HEK293 (cell line): ENCODE data around the gene NEDD1.

Experiments
- CTCF ChIA-PET: fragments of 350-600 bp; formaldehyde crosslinking; extraction: SDS; loops from one replicate; lab custom pipeline; 2021; ENCODE audit warnings: antibody characterized with exemption; lab: Yijun Ruan, JAX
- POLR2A ChIA-PET: fragments of 300-600 bp; formaldehyde crosslinking; extraction: SDS; loops from one replicate; lab custom pipeline; 2020; ENCODE audit warnings: antibody characterized with exemption, inconsistent platforms; lab: Yijun Ruan, JAX
- H3K27ac ChIP-seq: fragments of 200-500 bp; sonication (Bioruptor generic); 2 replicates; pipeline ENCODE4 v1.5.1; 2014; ENCODE audit warnings: low read depth, low read length, control low read depth, inconsistent platforms; ENCODE audit errors: extremely low read depth
- H3K36me3 ChIP-seq, 2 experiments: fragments of 200-500 bp in 1 of 2; sonication (Bioruptor generic) in 1 of 2; 1 replicate in 1 of 2; 2 replicates in 1 of 2; pipeline ENCODE4 v1.5.1; 2014 to 2017; ENCODE audit warnings: inconsistent platforms in 2 of 2, low read length in 2 of 2; ENCODE audit not compliant: control insufficient read depth in 2 of 2, insufficient read depth in 1 of 2
- H3K4me1 ChIP-seq: fragments of 200-500 bp; sonication (Bioruptor generic); 2 replicates; pipeline ENCODE4 v1.5.1; 2014; ENCODE audit warnings: mild to moderate bottlenecking, low read length, inconsistent platforms; ENCODE audit not compliant: control insufficient read depth, insufficient read depth
- H3K4me3 ChIP-seq: 2 replicates; pipeline ENCODE4 v1.5.1; 2011; ENCODE audit warnings: low read depth, mild to moderate bottlenecking, control low read depth, low read length, moderate library complexity
- H3K9me3 ChIP-seq: fragments of 200-500 bp; sonication (Bioruptor generic); 2 replicates; pipeline ENCODE4 v1.5.1; 2014; ENCODE audit warnings: low read depth, low read length, inconsistent platforms; ENCODE audit not compliant: control insufficient read depth, insufficient read depth
- GFI1B ChIP-seq: fragments of 450-650 bp; formaldehyde crosslinking; IDR thresholded peaks from 2 replicates; pipeline ENCODE4 v1.5.1; 2016; ENCODE audit warnings: missing biosample characterization, missing genetic modification characterization
- GLI2 ChIP-seq: fragments of 450-650 bp; formaldehyde crosslinking; IDR thresholded peaks from 2 replicates; pipeline ENCODE4; 2017; ENCODE audit warnings: missing biosample characterization, missing genetic modification characterization, low read depth, borderline replicate concordance
- GLI4 ChIP-seq: fragments of 450-650 bp; formaldehyde crosslinking; IDR thresholded peaks from 2 replicates; pipeline ENCODE4 v1.5.1; 2016; ENCODE audit warnings: missing biosample characterization, missing genetic modification characterization
- IKZF3 ChIP-seq: fragments of 450-650 bp; IDR thresholded peaks from 2 replicates; pipeline ENCODE4 v1.5.0; 2018; ENCODE audit warnings: missing biosample characterization, mild to moderate bottlenecking, missing genetic modification characterization, moderate library complexity
- MYNN ChIP-seq: fragments of 450-650 bp; formaldehyde crosslinking; IDR thresholded peaks from 2 replicates; pipeline ENCODE4 v1.5.1; 2016; ENCODE audit warnings: missing biosample characterization, missing genetic modification characterization, borderline replicate concordance
- OSR2 ChIP-seq: fragments of 450-650 bp; formaldehyde crosslinking; IDR thresholded peaks from 2 replicates; pipeline ENCODE4 v1.5.1; 2016; ENCODE audit warnings: missing biosample characterization, missing genetic modification characterization
- ZBTB20 ChIP-seq: fragments of 450-650 bp; formaldehyde crosslinking; IDR thresholded peaks from 2 replicates; pipeline ENCODE4 v1.5.1; 2016; ENCODE audit warnings: missing biosample characterization, missing genetic modification characterization
- ZFHX2 ChIP-seq: fragments of 450-650 bp; formaldehyde crosslinking; conservative IDR thresholded peaks from 2 replicates; pipeline ENCODE4 v1.5.1; 2016; ENCODE audit warnings: missing biosample characterization, missing genetic modification characterization
- ZFP3 ChIP-seq: fragments of 450-650 bp; formaldehyde crosslinking; IDR thresholded peaks from 2 replicates; pipeline ENCODE4 v1.5.1; 2016; ENCODE audit warnings: low read depth, missing biosample characterization, missing genetic modification characterization
- ZNF146 ChIP-seq: fragments of 450-650 bp; formaldehyde crosslinking; IDR thresholded peaks from 2 replicates; pipeline ENCODE4 v1.5.1; 2016; ENCODE audit warnings: missing biosample characterization, missing genetic modification characterization
- ZNF16 ChIP-seq: fragments of 450-650 bp; formaldehyde crosslinking; IDR thresholded peaks from 2 replicates; pipeline ENCODE4 v1.5.1; 2016; ENCODE audit warnings: low read depth, missing biosample characterization, missing genetic modification characterization
- ZNF214 ChIP-seq: fragments of 450-650 bp; formaldehyde crosslinking; IDR thresholded peaks from 2 replicates; pipeline ENCODE4 v1.5.1; 2017; ENCODE audit warnings: missing biosample characterization, mild to moderate bottlenecking, missing genetic modification characterization, borderline replicate concordance
- ZNF354C ChIP-seq: fragments of 450-650 bp; formaldehyde crosslinking; IDR thresholded peaks from 2 replicates; pipeline ENCODE4 v1.5.1; 2016; ENCODE audit warnings: missing biosample characterization, missing genetic modification characterization, low read depth, borderline replicate concordance
- ZNF426 ChIP-seq: fragments of 450-650 bp; formaldehyde crosslinking; IDR thresholded peaks from 2 replicates; pipeline ENCODE4 v1.5.1; 2017; ENCODE audit warnings: missing biosample characterization, missing genetic modification characterization, mild to moderate bottlenecking, inconsistent platforms, moderate library complexity
- ZNF433 ChIP-seq: fragments of 450-650 bp; formaldehyde crosslinking; IDR thresholded peaks from 2 replicates; pipeline ENCODE4 v1.5.1; 2016; ENCODE audit warnings: missing biosample characterization, missing genetic modification characterization, low read depth
- ZNF514 ChIP-seq: fragments of 450-650 bp; formaldehyde crosslinking; IDR thresholded peaks from 2 replicates; pipeline ENCODE4 v1.5.1; 2016; ENCODE audit warnings: missing biosample characterization, missing genetic modification characterization
- ZNF610 ChIP-seq: fragments of 450-650 bp; formaldehyde crosslinking; IDR thresholded peaks from 2 replicates; pipeline ENCODE4 v1.5.1; 2016; ENCODE audit warnings: missing biosample characterization, missing genetic modification characterization, borderline replicate concordance
- ZNF639 ChIP-seq: fragments of 450-650 bp; formaldehyde crosslinking; IDR thresholded peaks from 2 replicates; pipeline ENCODE4 v1.5.1; 2016; ENCODE audit warnings: missing biosample characterization, missing genetic modification characterization
- ZNF791 ChIP-seq: fragments of 450-650 bp; formaldehyde crosslinking; IDR thresholded peaks from 2 replicates; pipeline ENCODE4 v1.5.1; 2016; ENCODE audit warnings: missing biosample characterization, missing genetic modification characterization
- ZSCAN16 ChIP-seq: fragments of 450-650 bp; formaldehyde crosslinking; IDR thresholded peaks from 2 replicates; pipeline ENCODE4 v1.5.1; 2016; ENCODE audit warnings: missing biosample characterization, missing genetic modification characterization
- TF ChIP-seq, protein P1 (sequence below): fragments of 450-650 bp; formaldehyde crosslinking; IDR thresholded peaks from 2 replicates; pipeline ENCODE4 v1.5.1; 2016; ENCODE audit warnings: missing biosample characterization, missing genetic modification characterization
- TF ChIP-seq, protein P2 (sequence below): fragments of 450-650 bp; formaldehyde crosslinking; IDR thresholded peaks from 2 replicates; pipeline ENCODE4 v1.5.1; 2016; ENCODE audit warnings: missing biosample characterization, missing genetic modification characterization, borderline replicate concordance
- TF ChIP-seq, protein P3 (sequence below): fragments of 450-650 bp; formaldehyde crosslinking; IDR thresholded peaks from 2 replicates; pipeline ENCODE4 v1.5.1; 2016; ENCODE audit warnings: missing biosample characterization, missing genetic modification characterization
- TF ChIP-seq, protein P4 (sequence below): fragments of 450-650 bp; formaldehyde crosslinking; IDR thresholded peaks from 2 replicates; pipeline ENCODE4 v1.5.1; 2017; ENCODE audit warnings: missing biosample characterization, missing genetic modification characterization

Gene NEDD1

GRCh38 chr12:96880220-96880619 lies 26.8 kb upstream of the NEDD1 start (continued):
- TF ChIP-seq MYNN (tag by site-specific recombination) (no peak), ZNF791 (tag by site-specific recombination) (no peak)
- TF ChIP-seq, protein P1, sequence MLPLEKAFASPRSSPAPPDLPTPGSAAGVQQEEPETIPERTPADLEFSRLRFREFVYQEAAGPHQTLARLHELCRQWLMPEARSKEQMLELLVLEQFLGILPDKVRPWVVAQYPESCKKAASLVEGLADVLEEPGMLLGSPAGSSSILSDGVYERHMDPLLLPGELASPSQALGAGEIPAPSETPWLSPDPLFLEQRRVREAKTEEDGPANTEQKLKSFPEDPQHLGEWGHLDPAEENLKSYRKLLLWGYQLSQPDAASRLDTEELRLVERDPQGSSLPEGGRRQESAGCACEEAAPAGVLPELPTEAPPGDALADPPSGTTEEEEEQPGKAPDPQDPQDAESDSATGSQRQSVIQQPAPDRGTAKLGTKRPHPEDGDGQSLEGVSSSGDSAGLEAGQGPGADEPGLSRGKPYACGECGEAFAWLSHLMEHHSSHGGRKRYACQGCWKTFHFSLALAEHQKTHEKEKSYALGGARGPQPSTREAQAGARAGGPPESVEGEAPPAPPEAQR (tag by site-specific recombination): no peak

DNA sequence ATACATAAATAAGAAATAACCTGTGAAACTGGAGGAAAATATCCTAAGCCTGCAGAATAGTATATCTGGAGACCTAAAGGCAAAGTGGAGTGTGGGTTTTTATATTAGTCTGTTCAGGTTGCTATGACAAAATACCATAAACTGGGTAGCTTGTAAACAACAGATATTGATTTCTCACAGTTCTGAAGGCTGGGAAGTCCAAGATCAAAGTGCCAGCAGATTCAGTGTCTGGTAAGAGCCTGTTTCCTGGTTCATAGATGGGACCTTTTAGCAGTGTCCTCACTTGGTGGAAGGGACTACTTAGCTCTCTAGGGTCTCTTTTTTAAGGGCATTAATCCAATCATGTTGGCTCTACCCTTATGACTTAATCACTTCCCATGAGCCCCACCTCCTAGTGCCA lies 25.4 kb upstream of the NEDD1 start:
- Histone ChIP-seq H3K27ac (no peak overlapping the region), H3K36me3 (no peaks in the 10 kb centered on the region), H3K4me1 (no peaks in the 10 kb centered on the region), H3K4me3 (no peak overlapping the region), H3K9me3 (no peaks in the 10 kb centered on the region)
- TF ChIP-seq ZSCAN16 (tag by site-specific recombination) (no peak), ZNF146 (tag by site-specific recombination) (no peak), GFI1B (tag by site-specific recombination) (no peak), ZNF354C (tag by site-specific recombination) (no peak), ZNF214 (tag by site-specific recombination) (no peak)
- CTCF ChIA-PET: no interaction called here
- POLR2A ChIA-PET: no interaction called here

- Histone ChIP-seq H3K4me3 (no peak overlapping the region), H3K36me3 (no peaks in the 10 kb centered on the region), H3K9me3 (no peaks in the 10 kb centered on the region), H3K27ac (no peak overlapping the region), H3K4me1 (no peaks in the 10 kb centered on the region)
- ChIA-PET POLR2A (no interaction called here), CTCF (no interaction called here)
- TF ChIP-seq ZNF514 (tag by site-specific recombination) (no peak), GLI4 (tag by site-specific recombination) (no peak), ZNF426 (tag by site-specific recombination) (no peak), ZNF16 (tag by site-specific recombination) (no peak)
These were observed 24.2 kb upstream of the NEDD1 start for GRCh38 chr12:96882862-96883261.

- no peak overlapping the region for H3K27ac ChIP-seq
- ChIA-PET CTCF (interaction anchor here (0.7 kb wide), 2 partner anchors 11 to 118 kb away, joined by 3 read pairs; no protein-coding TSS in a partner anchor), POLR2A (no interaction called here)
- H3K9me3 ChIP-seq: no peaks in the 10 kb centered on the region
- H3K4me3 ChIP-seq: no peak overlapping the region
- no peaks in the 10 kb centered on the region for H3K4me1 ChIP-seq
- no peaks in the 10 kb centered on the region for H3K36me3 ChIP-seq
- TF ChIP-seq ZBTB20 (tag by site-specific recombination) (no peak), ZNF426 (tag by site-specific recombination) (no peak), ZSCAN16 (tag by site-specific recombination) (no peak), GLI2 (tag by site-specific recombination) (no peak), ZNF214 (tag by site-specific recombination) (no peak), ZNF639 (no peak), ZNF433 (tag by site-specific recombination) (no peak), GLI4 (tag by site-specific recombination) (no peak), ZFHX2 (no peak), OSR2 (tag by site-specific recombination) (no peak), IKZF3 (no peak), ZFP3 (tag by site-specific recombination) (no peak), ZNF610 (tag by site-specific recombination) (no peak)
- TF ChIP-seq, protein P2, sequence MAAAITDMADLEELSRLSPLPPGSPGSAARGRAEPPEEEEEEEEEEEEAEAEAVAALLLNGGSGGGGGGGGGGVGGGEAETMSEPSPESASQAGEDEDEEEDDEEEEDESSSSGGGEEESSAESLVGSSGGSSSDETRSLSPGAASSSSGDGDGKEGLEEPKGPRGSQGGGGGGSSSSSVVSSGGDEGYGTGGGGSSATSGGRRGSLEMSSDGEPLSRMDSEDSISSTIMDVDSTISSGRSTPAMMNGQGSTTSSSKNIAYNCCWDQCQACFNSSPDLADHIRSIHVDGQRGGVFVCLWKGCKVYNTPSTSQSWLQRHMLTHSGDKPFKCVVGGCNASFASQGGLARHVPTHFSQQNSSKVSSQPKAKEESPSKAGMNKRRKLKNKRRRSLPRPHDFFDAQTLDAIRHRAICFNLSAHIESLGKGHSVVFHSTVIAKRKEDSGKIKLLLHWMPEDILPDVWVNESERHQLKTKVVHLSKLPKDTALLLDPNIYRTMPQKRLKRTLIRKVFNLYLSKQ (tag by site-specific recombination): no peak
- TF ChIP-seq, protein P3, sequence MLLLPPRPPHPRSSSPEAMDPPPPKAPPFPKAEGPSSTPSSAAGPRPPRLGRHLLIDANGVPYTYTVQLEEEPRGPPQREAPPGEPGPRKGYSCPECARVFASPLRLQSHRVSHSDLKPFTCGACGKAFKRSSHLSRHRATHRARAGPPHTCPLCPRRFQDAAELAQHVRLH (tag by site-specific recombination): no peak
- TF ChIP-seq, protein P4, sequence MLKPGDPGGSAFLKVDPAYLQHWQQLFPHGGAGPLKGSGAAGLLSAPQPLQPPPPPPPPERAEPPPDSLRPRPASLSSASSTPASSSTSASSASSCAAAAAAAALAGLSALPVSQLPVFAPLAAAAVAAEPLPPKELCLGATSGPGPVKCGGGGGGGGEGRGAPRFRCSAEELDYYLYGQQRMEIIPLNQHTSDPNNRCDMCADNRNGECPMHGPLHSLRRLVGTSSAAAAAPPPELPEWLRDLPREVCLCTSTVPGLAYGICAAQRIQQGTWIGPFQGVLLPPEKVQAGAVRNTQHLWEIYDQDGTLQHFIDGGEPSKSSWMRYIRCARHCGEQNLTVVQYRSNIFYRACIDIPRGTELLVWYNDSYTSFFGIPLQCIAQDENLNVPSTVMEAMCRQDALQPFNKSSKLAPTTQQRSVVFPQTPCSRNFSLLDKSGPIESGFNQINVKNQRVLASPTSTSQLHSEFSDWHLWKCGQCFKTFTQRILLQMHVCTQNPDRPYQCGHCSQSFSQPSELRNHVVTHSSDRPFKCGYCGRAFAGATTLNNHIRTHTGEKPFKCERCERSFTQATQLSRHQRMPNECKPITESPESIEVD (tag by site-specific recombination): no peak
These were observed 23.5 kb upstream of the NEDD1 start for GRCh38 chr12:96883571-96883970.
